ENCODE data around the gene PAOX. TPM values are rescaled to one million over a fixed set of nuclear protein-coding genes. Genes with fewer than 3 reads are reported as not detected.
A peak's percentile ranks its signal among the peaks of the same experiment; 100 is the strongest.

PAOX gene
- total and polyA plus RNA-seq, 7 donors = 2.4 to 5.2 (median 3.5) TPM

- Histone ChIP-seq H3K4me3 (no peak overlapping the region), H3K27me3 (ENCODE audit: insufficient read depth in 3 of 3, low read length in 2 of 3) (peaks cover 0 to 51% (median 11%) of the 10 kb centered on the region in 3 donors), H3K4me1 (no peaks in the 10 kb centered on the region), H3K27ac (no peak overlapping the region), H3K36me3 (ENCODE audit: insufficient read depth in 1 of 2, low read depth in 1 of 2) (no peaks in the 10 kb centered on the region), H3K9me3 (no peaks in the 10 kb centered on the region)
- WGBS, 3 donors = 81 to 85% (median 82%) methylated on average over 8 of the region's 8 CpGs
- ATAC-seq (no peak), DNase-seq (no peak)
- intact Hi-C loops (cut with DNase I) = no loop called here
- TF ChIP-seq CTCF (IDR thresholded peaks at IDR 0.05) = no peak
Observed at GRCh38 chr10:133349160-133349568, 29.9 kb upstream of the PAOX start.

GRCh38 chr10:133349577-133350011, 29.5 kb upstream of the PAOX start:
- Histone ChIP-seq H3K27me3 (ENCODE audit: insufficient read depth in 3 of 3, low read length in 2 of 3) (peaks cover 0 to 48% (median 11%) of the 10 kb centered on the region in 3 donors), H3K36me3 (ENCODE audit: insufficient read depth in 1 of 2, low read depth in 1 of 2) (no peaks in the 10 kb centered on the region), H3K9me3 (no peaks in the 10 kb centered on the region), H3K4me1 (no peaks in the 10 kb centered on the region), H3K27ac (no peak overlapping the region), H3K4me3 (no peak overlapping the region)
- DNase-seq (peak in 1 of 2 donors; percentile 30), ATAC-seq (peak in 1 of 4 donors; percentile 16)
- WGBS, 3 donors = 61 to 64% (median 63%) methylated on average over 8 to 9 of the region's 9 CpGs
- intact Hi-C loops (cut with DNase I) = no loop called here
- TF ChIP-seq CTCF (IDR thresholded peaks at IDR 0.05) = no peak

GRCh38 chr10:133350283-133350949, 28.6 kb upstream of the PAOX start:
- Histone ChIP-seq H3K4me3 (no peak overlapping the region), H3K36me3 (ENCODE audit: insufficient read depth in 1 of 2, low read depth in 1 of 2) (no peaks in the 10 kb centered on the region), H3K27ac (no peak overlapping the region), H3K4me1 (no peaks in the 10 kb centered on the region), H3K27me3 (ENCODE audit: insufficient read depth in 3 of 3, low read length in 2 of 3) (peaks cover 0 to 46% (median 7%) of the 10 kb centered on the region in 3 donors), H3K9me3 (no peaks in the 10 kb centered on the region)
- intact Hi-C loops (cut with DNase I) = no loop called here
- peak in 1 of 2 donors; percentile 39 for DNase-seq
- WGBS, 3 donors = 70 to 73% (median 71%) methylated on average over 10 to 12 of the region's 12 CpGs
- no peak for TF ChIP-seq CTCF (IDR thresholded peaks at IDR 0.05)
- ATAC-seq = no peak

- Histone ChIP-seq H3K9me3 (no peaks in the 10 kb centered on the region), H3K27me3 (ENCODE audit: insufficient read depth in 3 of 3, low read length in 2 of 3) (peaks cover 0 to 46% (median 7%) of the 10 kb centered on the region in 3 donors), H3K36me3 (ENCODE audit: insufficient read depth in 1 of 2, low read depth in 1 of 2) (no peaks in the 10 kb centered on the region), H3K4me1 (no peaks in the 10 kb centered on the region), H3K4me3 (no peak overlapping the region), H3K27ac (no peak overlapping the region)
- WGBS, 3 donors = 20 to 32% (median 20%) methylated on average over 13 of the region's 13 CpGs
- DNase-seq (peak in 1 of 2 donors; percentile 46), ATAC-seq (no peak)
- intact Hi-C loops (cut with DNase I) = no loop called here
- TF ChIP-seq CTCF (IDR thresholded peaks at IDR 0.05) = no peak
Observed at GRCh38 chr10:133350950-133351329, 28.1 kb upstream of the PAOX start.

All from psoas muscle (tissue), 8 donors.